Fibroblast of pulmonary artery (primary cell): ENCODE measurements around the gene FMOD.

Experiments used
- DNase-seq: peaks from one replicate; pipeline ENCODE4 v3.0.0-alpha.2; 2010; ENCODE audit warnings: low read depth
- H3K4me3 ChIP-seq: replicated peaks from 2 replicates; pipeline ENCODE4 v1.5.1; 2011; ENCODE audit warnings: low read depth, mild to moderate bottlenecking, control low read depth, low read length, moderate library complexity
- TF ChIP-seq, protein P1 (sequence below): IDR thresholded peaks from 2 replicates; pipeline ENCODE4 v1.5.1; 2011; ENCODE audit warnings: mild to moderate bottlenecking, control low read depth, low read length, inconsistent platforms; ENCODE audit errors: missing control alignments

FMOD gene

DNA sequence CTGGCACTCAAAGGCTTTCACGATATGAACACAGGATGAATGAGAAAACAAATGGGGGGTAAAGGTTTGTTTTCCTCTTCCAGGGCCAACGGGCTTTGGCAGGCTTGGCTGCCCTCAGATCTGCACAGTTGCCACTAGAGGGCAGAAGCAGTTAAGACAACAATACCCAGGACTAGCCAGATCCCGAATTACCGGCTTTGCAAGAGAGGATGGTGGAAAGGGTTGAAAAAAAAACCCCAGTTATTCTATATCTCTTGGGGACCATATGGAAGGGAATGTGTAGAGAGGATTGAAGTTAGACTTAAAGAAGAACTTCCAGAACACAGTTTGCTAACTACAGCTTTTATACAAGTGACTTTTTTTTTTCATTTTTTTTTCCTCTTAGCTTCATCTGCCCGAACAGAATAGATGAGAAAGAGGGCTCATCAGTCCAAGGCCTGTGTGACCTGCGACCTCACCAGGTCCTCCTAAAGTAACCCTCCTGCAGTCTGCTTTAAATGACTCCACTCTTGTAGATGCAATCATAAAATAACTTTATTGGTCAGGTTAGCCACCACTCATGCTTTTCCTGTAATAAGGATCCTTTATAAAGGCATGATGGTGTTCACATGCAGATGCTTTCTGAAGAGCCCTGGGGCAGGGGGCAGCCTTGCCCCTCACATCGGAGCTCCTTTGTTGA lies 10.7 kb downstream of the FMOD start:
- TF ChIP-seq, protein P1, sequence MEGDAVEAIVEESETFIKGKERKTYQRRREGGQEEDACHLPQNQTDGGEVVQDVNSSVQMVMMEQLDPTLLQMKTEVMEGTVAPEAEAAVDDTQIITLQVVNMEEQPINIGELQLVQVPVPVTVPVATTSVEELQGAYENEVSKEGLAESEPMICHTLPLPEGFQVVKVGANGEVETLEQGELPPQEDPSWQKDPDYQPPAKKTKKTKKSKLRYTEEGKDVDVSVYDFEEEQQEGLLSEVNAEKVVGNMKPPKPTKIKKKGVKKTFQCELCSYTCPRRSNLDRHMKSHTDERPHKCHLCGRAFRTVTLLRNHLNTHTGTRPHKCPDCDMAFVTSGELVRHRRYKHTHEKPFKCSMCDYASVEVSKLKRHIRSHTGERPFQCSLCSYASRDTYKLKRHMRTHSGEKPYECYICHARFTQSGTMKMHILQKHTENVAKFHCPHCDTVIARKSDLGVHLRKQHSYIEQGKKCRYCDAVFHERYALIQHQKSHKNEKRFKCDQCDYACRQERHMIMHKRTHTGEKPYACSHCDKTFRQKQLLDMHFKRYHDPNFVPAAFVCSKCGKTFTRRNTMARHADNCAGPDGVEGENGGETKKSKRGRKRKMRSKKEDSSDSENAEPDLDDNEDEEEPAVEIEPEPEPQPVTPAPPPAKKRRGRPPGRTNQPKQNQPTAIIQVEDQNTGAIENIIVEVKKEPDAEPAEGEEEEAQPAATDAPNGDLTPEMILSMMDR = peak; percentile 90
- no peak overlapping the region for H3K4me3 ChIP-seq
- DNase-seq = peak; percentile 89

DNA sequence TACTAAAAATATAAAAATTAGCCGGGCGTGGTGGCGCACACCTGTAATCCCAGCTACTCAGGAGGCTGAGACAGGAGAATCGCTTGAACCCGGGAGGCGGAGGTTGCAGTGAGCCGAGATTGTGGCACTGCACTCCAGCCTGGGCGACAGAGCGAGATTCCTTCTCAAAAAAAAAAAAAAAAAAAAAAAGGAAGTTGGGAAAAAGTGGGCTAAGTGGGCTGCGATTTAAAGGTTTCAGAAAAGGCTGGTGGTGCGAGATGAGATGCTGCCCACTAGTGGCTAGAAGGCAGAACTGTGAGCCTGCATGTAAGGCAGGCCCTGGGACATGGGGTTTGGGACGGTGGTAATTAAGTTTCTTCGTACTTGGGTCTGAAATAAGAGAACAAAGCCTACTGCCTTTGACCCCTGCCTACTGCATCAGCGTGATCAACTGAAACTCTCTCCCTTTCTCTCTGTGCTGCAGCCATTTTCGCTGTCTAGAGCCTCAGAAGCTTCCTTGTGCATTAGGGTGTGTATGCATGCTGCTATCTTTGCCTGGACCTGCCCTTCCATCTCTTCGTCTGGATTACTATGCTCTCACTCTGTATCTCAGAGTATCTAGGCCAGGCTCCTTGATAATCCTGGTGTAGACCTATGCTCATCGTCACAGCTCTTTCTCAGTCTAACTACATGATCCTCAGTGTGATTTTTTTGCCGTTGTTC lies 12.4 kb downstream of the FMOD start:
- peak; percentile 79 for DNase-seq
- no peak overlapping the region for H3K4me3 ChIP-seq
- TF ChIP-seq, protein P1 = peak; percentile 90

DNA sequence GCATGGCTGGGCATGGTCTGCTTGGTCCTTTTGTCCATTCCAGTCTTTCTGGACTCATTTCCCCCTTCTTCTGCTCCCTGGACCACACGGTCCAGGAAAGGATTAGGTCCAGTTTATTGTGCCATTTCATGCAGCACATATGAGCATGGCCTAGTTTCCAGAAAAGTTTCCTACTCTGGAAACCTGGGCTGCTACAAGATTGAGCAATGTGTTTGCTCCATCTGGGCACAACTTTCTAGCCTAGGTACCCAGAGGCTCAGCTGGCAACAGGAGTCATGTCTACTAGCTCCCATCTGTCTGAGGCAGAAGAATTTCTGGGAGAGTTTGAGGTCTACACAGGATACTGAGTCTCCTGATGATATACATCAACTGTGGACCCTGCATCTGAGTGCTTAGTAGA lies 14.8 kb downstream of the FMOD start:
- no peak overlapping the region for H3K4me3 ChIP-seq
- TF ChIP-seq, protein P1 = no peak
- no peak for DNase-seq

DNA sequence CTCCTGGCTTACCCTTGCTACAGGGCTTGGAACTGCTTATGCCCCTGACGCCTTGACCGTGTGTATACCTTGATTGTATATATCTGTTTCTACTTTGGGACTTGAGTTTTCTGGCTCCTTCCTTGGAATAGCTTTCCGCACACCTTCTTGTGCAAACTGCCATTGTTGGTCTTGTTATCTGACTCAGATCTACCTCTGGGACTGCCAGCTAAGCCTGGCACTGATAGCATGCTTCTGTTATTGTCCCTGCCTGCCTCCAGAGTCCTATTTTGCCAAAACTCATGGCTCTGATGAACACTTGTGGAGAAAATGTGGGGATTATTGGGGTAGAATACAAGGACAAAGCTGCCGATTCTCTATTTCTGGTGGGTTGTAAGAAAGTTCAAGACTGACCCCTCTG lies 15.4 kb downstream of the FMOD start:
- TF ChIP-seq, protein P1 = no peak
- no peak overlapping the region for H3K4me3 ChIP-seq

DNA sequence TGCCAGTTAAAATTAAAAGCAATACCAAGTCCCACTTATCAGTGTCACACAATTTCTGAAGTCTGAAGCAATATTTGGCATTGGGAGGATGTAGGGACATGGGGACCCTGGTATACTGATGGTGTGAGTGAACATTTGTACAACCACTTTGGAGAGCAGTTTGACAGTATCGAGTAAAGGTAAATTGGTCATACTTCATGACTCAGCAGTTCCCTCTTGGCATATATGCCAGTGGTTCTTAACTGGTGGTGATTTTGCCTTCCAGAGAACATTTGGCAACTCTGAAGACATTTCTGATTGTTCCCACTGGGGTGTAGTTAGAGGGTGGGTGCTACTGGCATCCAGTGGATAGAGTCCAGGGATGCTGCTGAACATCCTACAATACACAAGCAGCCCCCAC lies 19.7 kb downstream of the FMOD start:
- no peak for DNase-seq
- H3K4me3 ChIP-seq = no peak overlapping the region
- TF ChIP-seq, protein P1 = no peak

More for the DNA sequence above, 15.4 kb downstream of the FMOD start:
- DNase-seq = no peak

DNA sequence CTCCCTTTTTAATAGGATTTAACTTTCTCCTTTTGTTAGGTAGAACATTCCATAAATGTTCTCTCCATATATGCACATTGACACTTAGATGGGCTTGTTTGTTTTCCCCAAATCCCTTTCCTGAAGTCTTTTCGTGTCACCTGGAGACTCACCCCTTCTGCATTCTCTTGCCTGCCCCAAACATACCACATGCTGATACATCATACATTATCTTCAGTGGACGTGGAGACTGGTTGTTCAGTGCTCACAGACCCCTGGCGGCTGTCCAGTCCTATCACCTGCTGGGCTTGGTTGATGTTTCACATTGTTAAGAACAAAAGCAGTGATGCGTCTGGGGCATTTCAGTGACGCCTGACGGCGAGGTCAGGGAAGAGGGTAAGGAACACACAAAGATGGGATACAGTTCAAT lies 22.2 kb downstream of the FMOD start:
- TF ChIP-seq, protein P1 = no peak
- H3K4me3 ChIP-seq = no peak overlapping the region
- no peak for DNase-seq
